ENCODE data around the gene PTPRM.

- TF ChIP-seq CTCF (IDR thresholded peaks at IDR 0.05; ENCODE audit: control extremely low read depth in 1 of 3, insufficient read depth in 1 of 3, low read depth in 1 of 3, low read length in 3 of 3), result no peak
- no peak for TF ChIP-seq NANOG (IDR thresholded peaks at IDR 0.05; ENCODE audit: insufficient read depth, low read depth, low read length, poor library complexity, severe bottlenecking)
- TF ChIP-seq RAD21 (IDR thresholded peaks at IDR 0.05 in 1 of 2, conservative IDR thresholded peaks at IDR 0.05 in 1 of 2; ENCODE audit: low read depth in 2 of 2, low read length in 2 of 2), result no peak
- no peak for TF ChIP-seq BACH1 (IDR thresholded peaks at IDR 0.05; ENCODE audit: low read length)
Observed at GRCh38 chr18:8303151-8303755, 736.1 kb downstream of the PTPRM start.
